ENCODE data around the gene RAPGEF6.

The RAPGEF6 gene

DNA sequence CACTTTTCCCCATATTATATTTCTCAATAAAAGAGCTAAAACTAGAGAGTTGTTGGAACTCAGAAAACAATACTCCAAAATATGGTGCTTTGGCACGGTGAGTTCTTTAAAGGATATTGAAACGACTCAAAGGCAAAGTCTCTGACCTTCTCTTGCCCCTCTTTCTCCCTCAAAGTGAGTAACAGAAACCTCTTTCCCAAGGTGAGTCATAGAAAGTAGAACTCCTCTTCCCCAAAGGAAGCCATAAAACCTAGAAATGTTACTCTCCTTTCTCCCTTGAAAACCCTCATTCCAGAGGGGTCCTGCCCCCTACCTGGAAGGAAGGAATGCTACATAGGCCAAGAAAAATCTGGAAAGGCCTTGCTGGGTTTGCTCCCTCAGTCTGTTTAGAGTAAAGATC lies 47.5 kb downstream of the RAPGEF6 start:
- TF ChIP-seq, protein P1, sequence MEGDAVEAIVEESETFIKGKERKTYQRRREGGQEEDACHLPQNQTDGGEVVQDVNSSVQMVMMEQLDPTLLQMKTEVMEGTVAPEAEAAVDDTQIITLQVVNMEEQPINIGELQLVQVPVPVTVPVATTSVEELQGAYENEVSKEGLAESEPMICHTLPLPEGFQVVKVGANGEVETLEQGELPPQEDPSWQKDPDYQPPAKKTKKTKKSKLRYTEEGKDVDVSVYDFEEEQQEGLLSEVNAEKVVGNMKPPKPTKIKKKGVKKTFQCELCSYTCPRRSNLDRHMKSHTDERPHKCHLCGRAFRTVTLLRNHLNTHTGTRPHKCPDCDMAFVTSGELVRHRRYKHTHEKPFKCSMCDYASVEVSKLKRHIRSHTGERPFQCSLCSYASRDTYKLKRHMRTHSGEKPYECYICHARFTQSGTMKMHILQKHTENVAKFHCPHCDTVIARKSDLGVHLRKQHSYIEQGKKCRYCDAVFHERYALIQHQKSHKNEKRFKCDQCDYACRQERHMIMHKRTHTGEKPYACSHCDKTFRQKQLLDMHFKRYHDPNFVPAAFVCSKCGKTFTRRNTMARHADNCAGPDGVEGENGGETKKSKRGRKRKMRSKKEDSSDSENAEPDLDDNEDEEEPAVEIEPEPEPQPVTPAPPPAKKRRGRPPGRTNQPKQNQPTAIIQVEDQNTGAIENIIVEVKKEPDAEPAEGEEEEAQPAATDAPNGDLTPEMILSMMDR (IDR thresholded peaks at IDR 0.05; ENCODE audit: borderline replicate concordance, control extremely low read depth, extremely low read depth, insufficient read depth, missing control alignments) = no peak
- DNase-seq (ENCODE audit: low spot score) = no peak
- in situ Hi-C loops (cut with MboI; ENCODE audit: low sequenced_read_pairs, unreplicated experiment) = no loop called here

DNA sequence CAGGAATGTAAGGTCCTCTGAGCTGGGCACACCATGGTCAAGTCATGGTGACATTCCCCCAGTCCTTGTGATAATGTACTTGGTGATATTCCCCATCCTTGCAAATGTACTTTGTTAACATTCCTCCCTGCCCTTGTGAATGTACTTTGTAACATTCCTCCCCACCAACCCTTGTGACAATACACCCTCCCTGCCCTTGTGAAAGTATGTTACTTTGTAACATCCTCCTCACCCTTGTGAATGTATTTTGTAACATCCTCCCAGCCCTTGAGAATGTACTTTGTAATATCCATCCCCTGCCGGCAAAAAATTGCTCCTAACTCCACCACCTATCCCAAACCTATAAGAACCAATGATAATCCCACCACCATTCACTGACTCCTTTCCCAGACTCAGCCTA lies 53.3 kb downstream of the RAPGEF6 start:
- in situ Hi-C loops (cut with MboI; ENCODE audit: low sequenced_read_pairs, unreplicated experiment) = no loop called here
- no peak for DNase-seq (ENCODE audit: low spot score)
- TF ChIP-seq, protein P1 (IDR thresholded peaks at IDR 0.05; ENCODE audit: borderline replicate concordance, control extremely low read depth, extremely low read depth, insufficient read depth, missing control alignments) = no peak

DNA sequence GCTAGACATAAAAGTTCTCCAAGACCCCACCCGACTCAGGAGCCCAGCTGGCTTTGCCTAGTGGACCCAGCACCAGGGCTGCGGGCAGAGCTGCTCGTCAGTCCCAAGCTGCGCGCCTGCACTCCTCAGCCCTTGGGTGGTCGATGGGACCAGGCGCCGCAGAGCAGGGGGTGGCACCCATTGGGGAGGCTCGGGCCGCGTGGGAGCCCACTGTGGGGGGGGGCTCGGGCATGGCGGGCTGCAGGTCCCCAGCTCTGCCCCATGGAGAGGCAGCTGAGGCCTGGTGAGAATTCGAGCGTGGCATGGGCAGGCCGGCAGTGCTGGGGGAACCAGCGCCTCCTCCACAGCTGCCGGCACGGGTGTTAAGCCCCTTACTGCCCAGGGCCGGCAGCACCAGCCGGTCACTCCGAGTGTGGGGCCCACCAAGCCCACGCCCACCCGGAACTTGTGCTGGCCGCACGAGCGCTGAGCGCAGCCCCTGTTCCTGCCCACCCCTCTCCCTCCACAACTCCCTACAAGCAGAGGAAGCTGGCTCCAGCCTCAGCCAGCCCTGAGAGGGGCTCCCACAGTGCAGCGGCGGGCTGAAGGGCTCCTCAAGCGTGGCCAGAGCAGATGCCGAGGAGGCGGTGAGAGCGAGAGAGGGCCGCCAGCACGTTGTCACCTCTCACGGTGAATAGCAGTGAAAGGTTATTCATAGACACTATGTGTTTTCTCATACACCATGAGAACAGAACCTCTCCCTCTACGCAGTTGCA lies 54.9 kb downstream of the RAPGEF6 start:
- TF ChIP-seq, protein P1 (IDR thresholded peaks at IDR 0.05; ENCODE audit: borderline replicate concordance, control extremely low read depth, extremely low read depth, insufficient read depth, missing control alignments) = no peak
- in situ Hi-C loops (cut with MboI; ENCODE audit: low sequenced_read_pairs, unreplicated experiment) = no loop called here

DNA sequence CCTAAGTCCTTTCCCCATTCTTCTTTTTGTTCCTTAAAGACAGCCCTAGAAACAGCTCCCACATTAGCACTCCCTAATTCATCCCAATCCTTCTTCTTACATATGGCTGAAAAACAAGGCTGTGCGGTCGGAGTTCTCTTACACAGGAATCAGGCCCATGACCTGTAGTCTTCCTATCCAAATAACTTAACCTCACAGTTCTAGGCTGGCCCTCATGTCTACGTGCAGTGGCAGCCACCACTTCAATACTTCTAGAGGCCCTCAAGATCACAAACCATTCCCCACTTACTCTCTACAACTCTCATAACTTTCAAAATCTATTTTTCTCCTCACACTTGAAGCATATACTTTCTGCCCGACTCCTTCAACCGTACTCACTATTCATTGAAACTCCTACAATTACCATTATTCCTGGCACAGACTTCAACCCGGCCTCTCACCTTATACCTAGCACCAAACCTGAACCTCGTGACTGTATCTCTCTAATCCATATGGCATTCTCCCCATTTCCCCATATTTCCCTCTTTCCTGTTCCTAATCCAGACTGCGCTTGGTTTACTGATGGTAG lies 59.3 kb downstream of the RAPGEF6 start:
- TF ChIP-seq, protein P1 (IDR thresholded peaks at IDR 0.05; ENCODE audit: borderline replicate concordance, control extremely low read depth, extremely low read depth, insufficient read depth, missing control alignments) = no peak
- DNase-seq (ENCODE audit: low spot score) = no peak
- in situ Hi-C loops (cut with MboI; ENCODE audit: low sequenced_read_pairs, unreplicated experiment) = no loop called here

More for the DNA sequence above, 54.9 kb downstream of the RAPGEF6 start:
- no peak for DNase-seq (ENCODE audit: low spot score)

DNA sequence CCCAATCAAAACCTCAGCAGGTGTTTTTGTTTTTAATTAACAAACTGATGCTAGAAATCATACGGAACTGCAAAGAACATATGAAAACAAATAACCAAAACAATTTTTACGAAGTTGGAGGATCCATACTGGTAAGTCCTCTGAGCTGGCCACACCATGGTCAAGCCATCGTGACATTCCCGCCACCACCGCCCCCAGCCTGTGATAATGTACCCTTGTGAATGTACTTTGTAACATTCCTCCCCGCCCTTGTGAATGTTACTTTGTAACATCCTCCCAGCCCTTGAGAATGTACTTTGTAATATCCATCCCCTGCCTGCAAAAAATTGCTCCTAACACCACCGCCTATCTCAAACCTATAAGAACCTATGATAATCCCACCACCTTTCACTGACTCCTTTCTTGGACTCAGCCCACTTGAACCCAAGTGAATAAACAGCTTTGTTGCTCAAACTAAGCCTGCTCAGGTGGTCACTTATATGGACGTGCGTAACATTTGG lies 63.3 kb downstream of the RAPGEF6 start:
- TF ChIP-seq, protein P1 (IDR thresholded peaks at IDR 0.05; ENCODE audit: borderline replicate concordance, control extremely low read depth, extremely low read depth, insufficient read depth, missing control alignments) = no peak
- in situ Hi-C loops (cut with MboI; ENCODE audit: low sequenced_read_pairs, unreplicated experiment) = no loop called here
- DNase-seq (ENCODE audit: low spot score) = no peak

DNA sequence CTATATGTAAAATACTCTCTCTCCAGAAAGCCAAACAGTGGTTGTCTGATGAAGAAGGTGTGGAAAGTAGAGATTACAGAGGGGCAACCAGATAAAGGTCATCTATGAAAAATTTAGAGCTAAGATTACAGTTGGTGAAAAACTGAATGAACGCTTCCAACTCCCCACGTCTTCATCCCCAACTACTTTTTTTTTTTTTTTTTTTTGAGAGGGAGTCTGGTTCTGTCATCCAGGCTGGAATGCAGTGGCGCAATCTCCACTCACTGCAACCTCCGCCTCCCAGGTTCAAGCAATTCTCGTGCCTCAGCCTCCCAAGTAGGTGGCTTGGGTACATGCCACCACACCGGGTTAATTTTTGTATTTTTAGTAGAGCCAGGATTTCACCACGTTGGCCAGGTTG lies 64.3 kb downstream of the RAPGEF6 start:
- DNase-seq (ENCODE audit: low spot score) = no peak
- in situ Hi-C loops (cut with MboI; ENCODE audit: low sequenced_read_pairs, unreplicated experiment) = no loop called here
- TF ChIP-seq, protein P1 (IDR thresholded peaks at IDR 0.05; ENCODE audit: borderline replicate concordance, control extremely low read depth, extremely low read depth, insufficient read depth, missing control alignments) = no peak
